ENCODE data around the gene PDPN.

PDPN gene

DNA sequence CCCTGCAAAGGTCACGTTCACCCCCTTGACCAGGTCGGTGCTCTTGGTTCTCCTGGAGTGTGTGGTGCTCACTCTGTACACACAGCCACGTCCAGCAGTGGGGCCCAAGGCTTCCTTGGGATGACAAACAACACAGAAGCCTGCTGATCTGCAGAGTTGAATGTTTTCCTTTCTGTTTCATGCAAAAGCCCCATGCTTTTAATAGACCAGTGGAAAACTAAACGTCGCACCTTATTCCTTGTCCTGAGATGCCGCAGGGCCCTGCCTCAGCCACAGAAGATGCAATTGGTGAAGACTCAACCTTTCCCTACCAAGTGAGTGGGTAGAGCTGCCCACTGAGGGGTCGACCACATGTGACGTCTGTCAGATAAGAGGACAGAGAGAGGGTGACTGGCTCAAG, 5.8 kb upstream of the PDPN start:
- DNase-seq (ENCODE audit: low read depth in 2 of 2) = no peak

DNA sequence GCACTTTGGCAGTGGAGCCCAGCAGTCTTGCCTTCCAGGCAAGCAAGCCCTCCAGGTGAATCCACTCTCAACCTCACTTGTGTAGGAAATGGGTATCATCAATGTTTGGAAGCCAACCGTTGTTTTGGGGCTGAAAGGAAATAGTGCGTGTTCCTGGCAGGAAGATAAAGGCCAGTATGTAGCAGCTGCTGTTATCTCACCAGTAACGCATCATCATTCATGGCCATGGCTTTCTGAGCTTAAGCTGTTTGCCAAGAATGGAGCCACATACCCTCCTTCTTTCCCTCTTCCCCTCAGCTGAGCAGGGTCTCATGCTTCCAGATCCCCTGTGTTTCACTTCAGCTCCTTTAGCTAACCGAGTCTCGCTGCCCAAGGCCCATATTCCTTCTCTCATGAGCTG, 2.2 kb upstream of the PDPN start:
- DNase-seq (ENCODE audit: low read depth in 2 of 2) = no peak

DNA sequence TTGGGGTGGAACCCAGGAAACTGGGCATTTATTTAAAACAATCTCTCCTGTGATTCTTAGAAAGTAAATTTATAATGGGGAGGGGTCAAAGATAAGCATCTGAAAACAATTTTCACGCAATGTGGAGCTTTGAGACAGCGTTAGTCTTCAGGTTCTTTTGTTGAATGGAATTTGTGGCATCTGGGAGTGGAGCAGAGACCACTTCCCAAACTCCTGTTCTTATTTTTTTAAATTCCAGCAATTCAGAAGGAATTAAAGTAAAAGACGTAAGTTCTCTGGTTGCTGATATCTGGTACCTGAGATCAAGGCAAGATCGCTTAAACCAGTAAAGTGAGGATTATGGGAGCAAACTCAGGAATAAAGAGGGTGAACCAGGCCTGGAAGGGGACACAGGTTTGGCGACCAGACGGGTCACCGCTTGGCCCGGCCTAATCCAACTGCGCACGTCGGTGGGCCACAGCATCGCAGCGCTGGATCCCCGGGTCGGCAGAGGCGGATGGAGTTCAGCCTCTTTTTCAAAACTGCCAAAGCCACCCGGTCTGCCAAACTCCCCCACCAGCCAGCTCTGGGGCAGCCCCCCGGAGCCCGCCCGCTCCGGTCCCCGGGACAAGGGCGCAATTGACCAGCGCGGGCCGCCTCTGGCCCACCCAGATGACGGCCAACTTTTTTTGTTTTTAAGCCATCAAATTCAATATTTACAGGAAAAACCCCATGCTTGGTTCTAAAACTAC, 754 bp upstream of the PDPN start:
- DNase-seq (ENCODE audit: low read depth in 2 of 2) = no peak

- no peak for DNase-seq (ENCODE audit: low read depth in 2 of 2)
Observed at GRCh38 chr1:13583966-13584791, 547 bp downstream of the PDPN start.

DNA sequence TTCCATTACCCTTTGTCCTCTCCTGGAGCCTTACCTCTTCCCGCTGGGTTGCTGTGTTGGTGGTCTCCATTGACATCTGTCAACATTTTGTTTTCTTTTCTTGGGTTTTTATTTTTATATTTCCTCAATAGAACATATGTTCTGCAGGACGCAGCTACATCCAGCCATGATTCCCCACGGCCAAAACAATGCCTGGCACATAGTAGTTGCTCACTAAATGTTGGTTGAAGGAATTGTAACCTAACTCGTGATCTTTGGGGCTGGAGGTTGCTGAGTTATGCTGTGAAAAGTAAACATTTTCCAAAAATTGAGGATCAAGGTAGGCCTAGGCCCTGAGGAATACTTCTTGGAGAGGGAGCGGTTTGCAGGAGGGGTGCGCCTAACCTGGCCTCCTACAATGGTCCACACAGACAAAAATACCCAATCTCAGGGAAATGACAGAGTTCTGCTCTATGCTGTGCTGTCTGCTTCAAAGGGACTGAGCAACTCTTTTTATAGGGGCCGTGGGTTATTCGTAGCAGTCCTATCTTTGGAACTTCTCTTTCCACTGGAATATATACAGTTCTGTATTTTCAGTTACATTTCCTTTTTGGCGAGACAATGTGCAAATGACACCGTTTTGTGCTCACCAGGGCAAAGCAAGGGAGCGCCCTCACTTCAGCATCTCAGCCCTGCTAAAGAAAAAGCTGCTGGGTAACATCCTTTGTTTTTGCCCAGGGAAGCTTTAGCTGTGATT, 1.4 kb downstream of the PDPN start:
- DNase-seq (ENCODE audit: low read depth in 2 of 2) = no peak

DNA sequence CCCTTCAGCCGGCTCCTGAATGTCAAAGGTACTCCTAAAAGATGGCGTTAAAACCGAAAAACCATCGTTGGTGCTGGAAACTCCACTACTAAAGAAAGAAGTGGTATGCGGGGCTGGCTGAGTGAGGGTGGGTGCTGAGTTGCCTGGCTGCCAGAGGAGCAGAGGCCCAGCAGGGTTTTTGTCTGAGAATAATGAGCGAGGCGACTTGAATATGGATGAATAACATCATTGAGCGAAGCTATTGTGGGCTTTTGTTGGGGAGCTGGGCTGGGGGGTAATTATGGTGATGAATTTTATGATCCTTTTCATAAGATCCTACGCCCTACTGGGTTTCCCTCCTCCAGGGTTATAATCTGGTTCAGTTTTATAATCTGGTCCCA, 2.0 kb downstream of the PDPN start:
- DNase-seq (ENCODE audit: low read depth in 2 of 2) = no peak

GRCh38 chr1:13586001-13586400, 2.4 kb downstream of the PDPN start:
- DNase-seq (ENCODE audit: low read depth in 2 of 2) = no peak

- no peak for DNase-seq (ENCODE audit: low read depth in 2 of 2)
Observed at GRCh38 chr1:13587256-13588030, 3.8 kb downstream of the PDPN start.

- DNase-seq (ENCODE audit: low read depth in 2 of 2) = no peak
Observed at GRCh38 chr1:13588946-13589796, 5.5 kb downstream of the PDPN start.

GRCh38 chr1:13590486-13590885, 6.9 kb downstream of the PDPN start:
- DNase-seq (ENCODE audit: low read depth in 2 of 2) = no peak

DNA sequence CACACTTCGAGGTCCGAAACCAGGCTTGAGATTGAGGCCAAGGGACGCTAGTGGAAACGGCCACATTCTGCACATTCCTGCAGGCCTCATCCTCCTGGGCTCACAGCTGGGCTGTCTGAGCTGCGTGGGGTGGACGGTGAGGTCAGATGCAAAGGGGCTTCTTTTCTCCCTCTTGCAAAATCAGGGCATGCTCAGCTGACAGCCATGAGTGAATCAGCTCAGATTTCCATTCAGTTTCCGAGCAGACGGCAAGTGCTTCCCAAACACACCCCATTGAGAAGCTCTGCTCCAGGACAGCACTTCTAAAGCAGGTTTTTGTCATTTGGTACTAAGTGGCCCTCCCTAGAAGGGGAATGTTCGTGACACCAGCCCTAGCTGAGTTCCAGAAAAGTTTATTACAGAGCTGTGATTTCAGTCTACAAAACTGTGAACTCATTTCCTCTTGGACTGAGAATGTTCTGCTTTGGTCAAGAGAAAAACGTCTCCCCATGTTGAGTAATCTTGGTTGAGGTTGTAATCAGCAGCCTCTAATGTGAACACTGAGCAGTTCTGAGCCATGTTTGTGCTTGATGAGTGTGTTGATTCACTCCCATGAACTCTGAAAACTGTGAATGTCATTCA, 10.0 kb downstream of the PDPN start:
- DNase-seq (ENCODE audit: low read depth in 2 of 2) = no peak

GRCh38 chr1:13595411-13595810, 11.8 kb downstream of the PDPN start:
- no peak for DNase-seq (ENCODE audit: low read depth in 2 of 2)

DNA sequence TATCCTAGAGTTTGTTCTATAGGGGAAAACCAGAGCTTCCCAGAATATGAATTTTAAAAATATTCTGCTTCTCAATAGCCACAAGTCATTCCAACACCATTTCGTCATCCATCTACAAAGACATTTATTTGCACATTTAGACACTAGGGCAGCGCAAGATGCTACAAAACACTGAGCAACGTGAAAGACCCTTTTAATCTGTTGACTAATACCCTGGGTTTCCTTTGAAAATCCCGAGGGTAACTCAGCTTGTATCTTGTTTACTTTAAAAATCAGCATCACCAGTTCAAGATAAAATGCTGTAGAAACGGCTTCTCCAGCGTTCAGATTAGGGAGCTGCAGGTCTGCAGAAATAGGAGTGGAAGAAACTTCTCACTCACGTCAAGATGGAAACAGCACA, 13.5 kb downstream of the PDPN start:
- DNase-seq (ENCODE audit: low read depth in 2 of 2) = no peak

DNA sequence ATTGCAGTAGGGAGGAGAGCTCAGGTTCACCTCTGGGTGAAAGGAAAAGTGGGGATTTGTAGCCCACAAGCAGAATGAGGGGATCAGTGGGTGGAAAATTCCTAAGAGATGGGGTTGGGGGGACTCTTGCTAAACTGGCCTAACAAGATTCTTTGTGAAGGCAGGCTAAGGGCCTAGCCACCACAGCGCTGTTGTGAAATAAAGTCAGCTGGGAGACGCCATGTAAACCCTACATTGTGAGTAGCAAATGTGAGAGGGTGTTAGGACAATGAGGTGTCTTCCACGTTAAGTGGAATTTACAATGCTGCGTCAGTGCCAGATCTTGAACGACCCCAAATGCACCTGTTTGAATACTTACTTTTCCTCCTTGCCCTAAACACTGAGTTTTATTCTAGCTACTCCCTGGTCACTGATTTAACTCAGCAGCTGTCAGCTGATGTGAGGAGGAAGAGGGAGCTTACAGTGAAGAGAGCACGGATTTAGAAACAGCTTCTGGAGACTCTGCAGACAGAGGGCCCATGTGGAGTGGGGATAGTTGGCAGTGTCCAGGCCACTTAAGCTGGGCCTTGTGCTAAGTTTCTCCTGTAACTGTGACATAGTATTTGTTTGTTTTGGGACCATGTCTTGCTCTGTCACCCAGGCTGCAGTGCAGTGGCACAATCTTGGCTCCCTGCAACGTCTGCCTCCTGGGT, 17.3 kb downstream of the PDPN start:
- no peak for DNase-seq (ENCODE audit: low read depth in 2 of 2)

GRCh38 chr1:13604176-13604575, 20.5 kb downstream of the PDPN start:
- no peak for DNase-seq (ENCODE audit: low read depth in 2 of 2)

- no peak for DNase-seq (ENCODE audit: low read depth in 2 of 2)
Observed at GRCh38 chr1:13604721-13605120, 21.1 kb downstream of the PDPN start.

DNA sequence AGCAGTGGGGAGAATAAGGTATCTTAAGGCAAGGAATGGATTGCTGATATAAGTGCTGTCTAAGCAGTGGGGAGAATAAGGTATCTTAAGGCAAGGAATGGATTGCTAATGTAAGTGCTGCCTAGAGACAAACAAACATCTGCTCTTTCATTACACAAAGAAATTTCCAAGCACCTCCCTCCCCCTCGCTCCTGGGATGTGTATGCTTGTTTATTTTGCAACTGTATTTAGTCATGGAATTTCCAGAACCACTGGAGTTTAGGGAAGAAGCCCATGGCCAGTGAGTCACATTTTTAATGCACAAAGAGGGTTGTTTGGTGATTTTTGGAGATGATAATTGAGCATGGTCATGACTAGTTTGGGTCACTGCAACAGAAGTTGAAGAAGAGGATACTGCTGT, 21.5 kb downstream of the PDPN start:
- DNase-seq (ENCODE audit: low read depth in 2 of 2) = no peak

DNA sequence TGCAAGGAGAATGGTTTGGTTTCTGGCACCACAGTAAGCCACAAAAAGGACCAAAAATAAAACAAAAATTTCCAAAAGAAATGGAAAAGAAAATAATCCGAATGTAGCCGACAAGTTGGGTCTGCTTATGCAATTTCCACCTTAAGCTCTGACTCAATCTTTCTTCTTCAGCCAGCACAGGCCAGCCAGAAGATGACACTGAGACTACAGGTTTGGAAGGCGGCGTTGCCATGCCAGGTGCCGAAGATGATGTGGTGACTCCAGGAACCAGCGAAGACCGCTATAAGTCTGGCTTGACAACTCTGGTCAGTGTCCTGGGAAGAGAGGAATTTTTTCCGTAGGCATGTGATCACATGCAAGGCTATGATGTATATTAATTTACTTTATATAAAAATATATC, 23.4 kb downstream of the PDPN start:
- no peak for DNase-seq (ENCODE audit: low read depth in 2 of 2)

DNA sequence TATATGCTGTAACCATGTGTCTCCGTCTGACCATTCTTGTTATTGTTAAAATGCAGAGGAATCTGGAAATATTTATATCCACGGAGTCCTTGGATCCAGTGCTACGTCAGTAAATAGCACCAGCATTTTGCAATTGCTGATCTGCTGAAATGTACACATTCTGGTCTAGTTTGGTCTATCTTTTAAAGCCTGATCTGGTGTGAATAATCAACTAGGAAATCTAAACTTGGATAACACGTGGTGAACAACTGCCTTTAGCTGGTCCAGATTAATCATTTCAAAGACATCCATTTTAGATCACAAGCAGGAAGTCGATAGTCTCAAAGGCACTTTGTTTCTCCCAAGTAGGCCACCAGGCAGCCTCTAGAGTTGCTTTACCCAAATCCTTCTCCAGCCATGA, 32.6 kb downstream of the PDPN start:
- DNase-seq (ENCODE audit: low read depth in 2 of 2) = no peak

DNA sequence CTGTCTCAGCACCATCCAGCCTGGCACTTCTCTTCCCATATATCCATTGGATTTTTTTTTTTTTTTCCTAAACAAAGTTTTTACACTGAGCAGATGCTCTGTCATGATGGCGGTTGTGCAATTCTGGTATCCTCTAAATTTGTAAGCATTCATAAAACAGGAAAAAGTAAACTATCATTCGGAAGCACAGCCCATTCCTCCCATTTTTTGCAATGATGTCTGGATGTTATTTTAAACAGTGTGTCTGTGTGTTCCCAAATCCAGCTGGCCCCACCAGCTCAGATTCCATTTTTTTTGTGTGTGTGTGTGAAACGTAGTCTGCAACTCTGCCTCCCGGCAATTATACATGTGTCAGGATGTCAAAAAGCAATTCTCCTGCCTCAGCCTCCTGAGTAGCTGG, 33.5 kb downstream of the PDPN start:
- no peak for DNase-seq (ENCODE audit: low read depth in 2 of 2)
